K562 treated with DMSO at 1 percent for 48 hours (cell line): Measurements from ENCODE around the gene C19orf18. TPM values are rescaled to one million over a fixed set of nuclear protein-coding genes. Genes with fewer than 3 reads are reported as not detected.

Experiments
- total RNA-seq: library from RNA; unstranded; fragments of 300-600 nt; gene quantifications from 2 replicates; pipeline ENCODE4 v1.2.3, GENCODE V29; 2022; ENCODE audit warnings: low replicate concordance; ENCODE audit errors: extremely low read depth

C19orf18 gene
- total RNA-seq = not detected in 2 replicates

DNA sequence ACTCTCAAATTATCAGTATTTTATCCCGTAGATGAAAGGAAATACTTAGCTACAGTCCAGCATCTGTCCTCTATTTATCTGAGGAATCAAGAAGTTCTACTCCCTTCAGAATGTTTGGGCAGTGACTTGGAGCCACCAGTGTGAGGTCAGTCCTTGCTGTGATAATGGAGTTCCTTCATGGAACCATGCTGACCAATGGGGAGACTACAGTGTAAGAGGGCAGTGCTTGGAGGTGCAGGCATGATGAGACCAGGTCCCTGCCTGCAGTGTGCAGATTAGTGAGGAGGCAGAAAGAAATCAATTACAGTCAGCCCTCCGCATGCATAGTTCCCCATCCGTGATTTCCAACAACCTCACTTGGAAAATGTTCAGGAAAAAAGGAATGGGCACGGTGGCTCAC is at the start of gene C19orf18:
Gene C19orf18, minus strand, starts transcription at position 101 of the 400 bp plus-strand sequence. CDS start 102 bp downstream, outside the sequence.

DNA sequence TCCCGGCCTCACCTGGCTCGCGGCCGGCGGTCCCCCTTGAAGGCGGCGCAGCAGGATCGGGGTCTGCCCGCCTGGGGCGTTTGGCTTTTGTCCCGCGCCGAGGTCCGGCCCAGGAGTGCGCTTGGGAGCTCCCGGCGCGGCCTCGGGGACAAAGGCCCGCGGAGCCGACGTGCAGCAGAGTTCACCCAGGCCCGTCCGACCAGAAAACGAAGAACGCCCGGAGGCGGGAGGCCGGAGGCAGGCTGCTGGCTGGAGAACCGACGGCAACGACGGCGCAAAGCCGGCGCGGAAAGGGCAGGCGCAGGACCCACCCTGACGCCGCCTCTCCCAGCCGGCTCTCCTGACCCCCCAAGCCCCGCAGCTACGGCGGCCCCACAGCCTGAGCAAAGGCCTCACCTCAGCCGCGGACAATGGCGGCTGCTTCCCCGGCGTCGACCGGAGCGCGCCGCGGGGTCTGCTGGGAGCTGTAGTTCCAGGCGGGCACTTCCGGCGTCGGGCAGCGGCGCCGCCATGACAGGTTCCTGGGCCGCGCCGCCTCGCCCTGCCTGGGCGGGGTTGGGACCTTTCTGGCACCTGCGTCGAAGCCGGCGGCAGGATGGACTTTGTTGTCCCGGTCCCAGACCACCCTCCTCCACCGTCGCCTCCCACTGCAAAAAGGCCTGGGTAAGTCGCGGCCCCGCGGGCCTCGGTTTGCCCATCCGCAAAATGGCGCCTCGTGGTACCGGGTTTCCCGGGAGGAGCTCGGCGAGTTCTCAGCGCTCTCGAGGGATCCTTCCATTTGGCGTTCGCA is 28.2 kb upstream of the C19orf18 start, which contains the start of gene ZNF606:
Gene ZNF606, minus strand, starts transcription at position 437 of the 790 bp plus-strand sequence. CDS start 1,501 bp downstream, outside the sequence.

DNA sequence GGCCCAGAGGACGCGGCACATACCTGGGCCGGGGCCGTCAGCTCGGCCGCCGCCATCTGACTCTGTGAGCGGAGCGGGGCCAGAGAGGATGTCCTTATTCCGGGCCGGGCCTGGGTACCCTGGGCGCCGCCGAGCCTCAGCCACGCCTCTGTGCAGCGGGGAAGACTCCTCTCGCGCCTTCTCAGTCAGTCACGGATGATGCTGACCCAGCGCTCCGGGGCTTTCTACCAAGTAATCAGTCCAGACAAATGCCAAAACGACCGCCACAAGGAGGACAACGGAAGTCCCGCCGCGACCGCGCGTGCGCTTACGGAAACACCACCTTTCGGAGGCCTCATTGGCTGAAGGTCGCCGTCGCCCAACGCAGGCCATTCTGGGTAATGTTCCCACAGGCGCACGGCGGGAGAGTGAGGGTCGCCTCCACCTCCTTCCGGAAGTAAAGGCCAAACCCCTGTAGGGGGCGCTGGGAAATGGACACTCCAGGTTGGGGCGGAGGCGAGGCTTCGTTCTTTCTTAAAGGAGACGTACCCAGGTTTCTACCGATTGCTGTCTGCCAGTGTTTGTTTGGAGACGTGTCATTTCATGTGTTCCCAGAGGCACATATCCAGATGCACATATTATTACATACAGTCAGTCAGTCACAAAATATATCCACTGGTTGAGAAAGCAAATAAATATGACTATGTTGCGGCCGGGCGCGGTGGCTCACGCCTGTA is 26.8 kb downstream of the C19orf18 start, which contains the start of gene ZNF256:
Gene ZNF256, minus strand, starts transcription at position 288 of the 716 bp plus-strand sequence. Its CDS starts 232 bp downstream, at position 56.

DNA sequence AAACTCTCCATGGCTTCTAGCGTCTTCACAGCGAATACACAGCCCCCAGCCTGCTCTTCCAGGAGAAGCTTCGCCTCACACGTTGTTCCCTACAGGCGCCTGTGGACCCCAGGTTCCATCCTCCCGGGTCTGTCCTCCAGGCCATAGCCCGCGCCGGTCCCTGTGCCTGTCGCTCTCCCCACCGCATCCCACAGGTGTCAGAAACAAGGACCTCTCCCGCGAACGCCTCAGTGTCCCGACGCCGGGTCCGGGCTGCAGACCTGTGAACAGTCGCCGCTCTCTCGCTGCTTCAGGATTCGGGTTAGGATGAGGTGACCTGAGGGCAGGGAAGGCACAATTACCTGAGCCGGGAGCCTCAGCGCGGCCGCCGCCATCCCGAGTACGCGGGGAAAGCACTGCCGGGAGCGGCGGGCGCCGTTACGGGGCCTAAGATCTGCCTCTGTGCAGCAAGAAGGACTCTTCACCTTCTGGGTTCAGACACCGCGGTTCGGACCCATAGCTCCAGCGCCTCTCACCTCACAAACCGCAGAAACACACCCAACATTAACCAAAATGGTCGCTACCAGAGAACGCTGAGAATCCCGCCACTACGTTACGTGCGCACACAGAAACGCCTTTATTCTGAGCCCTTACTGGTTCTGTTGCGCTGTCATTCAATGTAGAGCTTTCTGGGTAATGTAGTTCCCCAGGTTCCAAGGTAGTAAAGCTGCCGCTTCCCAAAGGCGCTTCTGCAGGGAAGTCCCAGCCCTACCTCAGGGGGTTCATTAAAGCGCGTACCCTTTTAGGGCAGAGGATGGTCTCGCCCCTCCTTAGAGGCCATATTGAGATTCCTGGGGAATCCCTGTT is 39.3 kb downstream of the C19orf18 start, which contains the start of gene ZNF418:
Gene ZNF418, minus strand, starts transcription at position 583 of the 846 bp plus-strand sequence. CDS start 1,580 bp downstream, outside the sequence.

DNA sequence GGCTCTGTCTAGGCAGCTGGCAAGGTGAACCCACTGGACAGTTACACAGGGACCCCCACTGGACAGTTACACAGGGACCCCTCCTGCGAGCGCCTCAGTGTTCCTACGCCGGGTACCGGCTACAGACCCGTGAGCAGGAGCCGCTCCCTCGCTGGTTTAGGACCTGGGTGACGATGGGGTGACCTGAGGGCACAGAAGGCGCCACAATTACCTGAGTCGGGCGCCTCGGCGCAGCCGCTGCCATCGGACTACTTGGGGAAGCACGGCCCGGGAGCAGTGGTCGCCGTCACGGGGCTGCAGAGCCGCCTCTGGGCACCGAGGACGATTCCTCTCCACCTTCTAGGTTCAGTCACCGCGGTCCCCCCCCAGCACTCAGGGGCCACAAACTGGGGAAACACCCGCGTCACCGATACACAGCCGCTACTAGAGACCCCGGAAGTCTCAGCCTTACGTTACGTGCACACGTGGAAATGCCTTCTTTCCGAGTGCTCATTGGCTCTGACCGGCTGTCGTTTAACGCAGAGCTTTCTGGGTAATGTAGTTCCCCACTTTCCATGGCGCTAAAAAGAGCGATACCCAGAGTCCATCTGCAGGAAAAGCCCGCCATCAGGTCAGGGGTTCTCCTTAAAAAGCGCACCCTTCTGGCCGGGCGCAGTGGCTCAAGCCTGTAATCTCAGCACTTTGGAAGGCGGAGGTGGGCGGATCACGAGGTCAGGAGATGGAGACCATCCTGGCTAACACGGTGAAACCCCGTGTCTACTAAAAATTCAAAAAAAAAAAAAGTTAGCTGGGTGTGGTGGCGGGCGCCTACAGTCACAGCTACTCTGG is 58.0 kb downstream of the C19orf18 start, which contains the start of gene ZNF417:
Gene ZNF417, minus strand, starts transcription at position 425 of the 828 bp plus-strand sequence. Its CDS starts 181 bp downstream, at position 244.

Other genes starting within 250 kb of the C19orf18 start
- gene ZNF671, start 246.9 kb downstream of the C19orf18 start, total RNA-seq = not detected in 2 replicates
- not detected in 2 replicates for gene ZNF776, start 227.7 kb downstream of the C19orf18 start, total RNA-seq
- not detected in 2 replicates for gene ZNF586, start 204.9 kb downstream of the C19orf18 start, total RNA-seq
- gene ZNF552, start 159.6 kb downstream of the C19orf18 start, total RNA-seq = not detected in 2 replicates
- gene ZNF587B, start 144.2 kb downstream of the C19orf18 start, total RNA-seq = not detected in 2 replicates
- not detected in 2 replicates for gene ZNF587, start 124.7 kb downstream of the C19orf18 start, total RNA-seq
- not detected in 2 replicates for gene ZNF814, start 85.5 kb downstream of the C19orf18 start, total RNA-seq
- gene ZNF417, start 57.9 kb downstream of the C19orf18 start, total RNA-seq = not detected in 2 replicates
- not detected in 2 replicates for gene ZNF418, start 39.1 kb downstream of the C19orf18 start, total RNA-seq
- not detected in 2 replicates for gene ZNF256, start 26.8 kb downstream of the C19orf18 start, total RNA-seq
- gene ZNF606, start 28.3 kb upstream of the C19orf18 start, total RNA-seq = not detected in 2 replicates
- not detected in 2 replicates for gene ZSCAN1, start 59.5 kb upstream of the C19orf18 start, total RNA-seq
- gene ZNF135, start 84.7 kb upstream of the C19orf18 start, total RNA-seq = not detected in 2 replicates
- not detected in 2 replicates for gene ZSCAN18, start 123.7 kb upstream of the C19orf18 start, total RNA-seq
- gene ZNF329, start 176.3 kb upstream of the C19orf18 start, total RNA-seq = not detected in 2 replicates
- not detected in 2 replicates for gene ZNF274, start 208.5 kb upstream of the C19orf18 start, total RNA-seq